Gastrocnemius medialis (tissue), 4 donors: ENCODE data around the gene RGMA. TPM values are rescaled to one million over a fixed set of nuclear protein-coding genes. Genes with fewer than 3 reads are reported as not detected.

Source experiments
- ATAC-seq, 2 donors: fragments of 150-250 bp; one replicate each; pipeline ENCODE4 v1.9.1; 2016
- DNase-seq, 2 donors: peaks; one replicate each; pipeline ENCODE4 v3.0.0-alpha.2; 2019
- H3K27ac ChIP-seq, 4 donors: fragments of 200-600 bp; sonication (generic); 1 replicate in 1 of 4; 2 replicates in 3 of 4; pipeline ENCODE4 v1.5.1; 2016 to 2018; ENCODE audit warnings: mild to moderate bottlenecking in 2 of 4, moderate library complexity in 1 of 4
- H3K27me3 ChIP-seq, 3 donors: fragments of 200-600 bp; sonication (generic) in 2 of 3; 1 replicate in 1 of 3; 2 replicates in 2 of 3; pipeline versions ENCODE4 v1.5.1 to v1.6.0; 2016 to 2019; ENCODE audit warnings: mild to moderate bottlenecking in 1 of 3, moderate library complexity in 1 of 3
- H3K36me3 ChIP-seq, 2 donors: fragments of 200-600 bp; sonication (generic) in 1 of 2; one replicate each; pipeline ENCODE4 v1.5.1; 2017 to 2018
- H3K4me1 ChIP-seq, 2 donors: fragments of 200-600 bp; sonication (generic) in 1 of 2; one replicate each; pipeline ENCODE4 v1.5.1; 2016 to 2017; ENCODE audit warnings: mild to moderate bottlenecking in 2 of 2
- H3K4me3 ChIP-seq, 4 donors: fragments of 200-600 bp; sonication (generic) in 3 of 4; 1 replicate in 1 of 4; 2 replicates in 3 of 4; pipeline ENCODE4 v1.5.1; 2016 to 2019; ENCODE audit warnings: mild to moderate bottlenecking in 2 of 4
- H3K9me3 ChIP-seq, 3 donors: fragments of 200-600 bp; sonication (generic) in 2 of 3; 1 replicate in 1 of 3; 2 replicates in 2 of 3; pipeline ENCODE4 v1.5.1; 2016 to 2019
- CTCF ChIP-seq, 5 experiments: fragments of 450-650 bp in 3 of 5; fragments of 200-600 bp in 2 of 5; sonication (generic) in 2 of 5; IDR thresholded peaks in 4 of 5; conservative IDR thresholded peaks in 1 of 5; 1 replicate in 4 of 5; 2 replicates in 1 of 5; pipeline ENCODE4 v1.5.1; 2016 to 2019; ENCODE audit warnings: antibody characterized with exemption in 5 of 5, mild to moderate bottlenecking in 3 of 5, moderate library complexity in 3 of 5
- POLR2A ChIP-seq, 2 donors: fragments of 450-650 bp; IDR thresholded peaks; one replicate each; pipeline ENCODE4 v1.6.1; 2017; ENCODE audit warnings: antibody characterized with exemption in 2 of 2, mild to moderate bottlenecking in 2 of 2, moderate library complexity in 2 of 2
- in situ Hi-C, 4 donors: fragments of 200-750 bp; cut with MboI; loops; one replicate each; pipeline versions ENCODE4 v1.15.0 to v1.8.0; 2017; ENCODE audit warnings: low sequenced_read_pairs in 4 of 4
- intact Hi-C: fragments of 100-400 bp; cut with DNase I; formaldehyde crosslinking; loops from one replicate; pipeline ENCODE4 v1.15.1; 2023; ENCODE audit warnings: low total_unique reads
- total RNA-seq, 4 donors: library from RNA; depleted of rRNA; stranded (reverse); fragments of >200 nt; gene quantifications; one replicate each; pipeline versions ENCODE4 v1.1.0 to v1.2.3, GENCODE V29; 2016

The RGMA gene
- total RNA-seq, 4 donors from 2014 or later = 150 to 290 (median 184) TPM

GRCh38 chr15:92990031-92990430, 99.0 kb downstream of the RGMA start:
- intact Hi-C loops = no loop called here
- TF ChIP-seq CTCF (IDR thresholded peaks at IDR 0.05 in 4 of 5, conservative IDR thresholded peaks at IDR 0.05 in 1 of 5) = no peak
- no peak for TF ChIP-seq POLR2A (IDR thresholded peaks at IDR 0.05)
- no peaks in the 10 kb centered on the region for H3K9me3 ChIP-seq
- DNase-seq = no peak
- H3K4me1 ChIP-seq = peaks cover 27 to 37% of the 10 kb centered on the region in 2 donors
- H3K36me3 ChIP-seq = peaks cover 0 to 70% of the 10 kb centered on the region in 2 donors
- ATAC-seq = no peak
- in situ Hi-C loops = no loop called here
- no peaks in the 10 kb centered on the region for H3K27me3 ChIP-seq
- peak overlapping the region; percentile 74 to 92 (median 84) for H3K27ac ChIP-seq
- no peak overlapping the region for H3K4me3 ChIP-seq

GRCh38 chr15:92989470-92989869, 99.5 kb downstream of the RGMA start:
- peaks cover 27 to 37% of the 10 kb centered on the region in 2 donors for H3K4me1 ChIP-seq
- ATAC-seq (peak in 1 of 2 donors; percentile 16), DNase-seq (no peak)
- no peak for TF ChIP-seq POLR2A (IDR thresholded peaks at IDR 0.05)
- no peak for TF ChIP-seq CTCF (IDR thresholded peaks at IDR 0.05 in 4 of 5, conservative IDR thresholded peaks at IDR 0.05 in 1 of 5)
- intact Hi-C loops = no loop called here
- H3K4me3 ChIP-seq = no peak overlapping the region
- peak overlapping the region; percentile 74 to 92 (median 84) for H3K27ac ChIP-seq
- no peaks in the 10 kb centered on the region for H3K27me3 ChIP-seq
- in situ Hi-C loops = no loop called here
- H3K9me3 ChIP-seq = no peaks in the 10 kb centered on the region
- peaks cover 0 to 71% of the 10 kb centered on the region in 2 donors for H3K36me3 ChIP-seq

Other genes with a start within 250 kb of the RGMA start
- gene CHD2, start 188.9 kb downstream of the RGMA start, total RNA-seq = 10 to 100 TPM; 26.9 to 55.5 (median 33.7) TPM